Glutamatergic neuron (in vitro differentiated cells): Measurements from ENCODE around the gene SDHA. TPM values are rescaled to one million over a fixed set of nuclear protein-coding genes. Genes with fewer than 3 reads are reported as not detected.
"Not testable (repeated sequence)": the region's sequence is repeated elsewhere in the genome, so short reads cannot be mapped to it uniquely, and the experiment has no call there.

ENCODE experiments used
- DNase-seq: peaks from one replicate; pipeline ENCODE4 v3.0.0; 2022
- H3K27ac Mint-ChIP-seq: one replicate; pipeline ENCODE4 v1.8.0; 2020; ENCODE audit warnings: mild to moderate bottlenecking, mixed read lengths, inconsistent platforms; ENCODE audit not compliant: unreplicated experiment
- H3K27me3 Mint-ChIP-seq: one replicate; pipeline ENCODE4 v1.8.0; 2020; ENCODE audit warnings: mild to moderate bottlenecking, moderate library complexity, mixed read lengths, inconsistent platforms; ENCODE audit not compliant: unreplicated experiment
- H3K36me3 Mint-ChIP-seq: one replicate; pipeline ENCODE4 v1.8.0; 2020; ENCODE audit warnings: mild to moderate bottlenecking, mixed read lengths, inconsistent platforms; ENCODE audit not compliant: unreplicated experiment
- H3K4me1 Mint-ChIP-seq: one replicate; pipeline ENCODE4 v1.8.0; 2020; ENCODE audit warnings: mild to moderate bottlenecking, low read depth, mixed read lengths, inconsistent platforms; ENCODE audit not compliant: unreplicated experiment
- H3K4me3 Mint-ChIP-seq: one replicate; pipeline ENCODE4 v1.8.0; 2020; ENCODE audit warnings: mild to moderate bottlenecking, mixed read lengths, inconsistent platforms; ENCODE audit not compliant: unreplicated experiment
- H3K9me3 Mint-ChIP-seq: one replicate; pipeline ENCODE4 v1.8.0; 2020; ENCODE audit warnings: mild to moderate bottlenecking, moderate library complexity, mixed read lengths, inconsistent platforms; ENCODE audit not compliant: unreplicated experiment
- CTCF ChIP-seq: fragments of 200-600 bp; sonication (generic); IDR thresholded peaks from one replicate; pipeline ENCODE4 v1.5.0; 2021; ENCODE audit not compliant: partially characterized antibody, unreplicated experiment
- total RNA-seq: library from RNA; stranded (reverse); fragmentation: NEBNext Ultra II Directional; extraction: Animal tissue kit (Norgen Biotek cat#: 25700); gene quantifications from one replicate; pipeline ENCODE4 v1.2.1, GENCODE V29; 2021; ENCODE audit not compliant: unreplicated experiment

The SDHA gene
- total RNA-seq, 1 donor from 2014 or later, result 81.3 TPM

- H3K27ac Mint-ChIP-seq, result no peak overlapping the region
- H3K9me3 Mint-ChIP-seq, result no peaks in the 10 kb centered on the region
- H3K36me3 Mint-ChIP-seq, result no peaks in the 10 kb centered on the region
- DNase-seq, result no peak
- no peak overlapping the region for H3K4me3 Mint-ChIP-seq
- H3K27me3 Mint-ChIP-seq, result no peaks in the 10 kb centered on the region
- no peaks in the 10 kb centered on the region for H3K4me1 Mint-ChIP-seq
- no peak for TF ChIP-seq CTCF
Measured at GRCh38 chr5:234450-234849, 16.3 kb downstream of the SDHA start.

- not testable (repeated sequence) for H3K4me1 Mint-ChIP-seq, DNase-seq, H3K4me3 Mint-ChIP-seq, H3K9me3 Mint-ChIP-seq, H3K36me3 Mint-ChIP-seq, H3K27me3 Mint-ChIP-seq, H3K27ac Mint-ChIP-seq
Measured at GRCh38 chr5:235527-235926, 17.4 kb downstream of the SDHA start.

GRCh38 chr5:237931-238330, 19.8 kb downstream of the SDHA start:
- not testable (repeated sequence) for DNase-seq
- H3K36me3 Mint-ChIP-seq, result peaks cover 24% of the 10 kb centered on the region

GRCh38 chr5:240550-240949, 22.4 kb downstream of the SDHA start:
- not testable (repeated sequence) for H3K4me1 Mint-ChIP-seq, H3K27me3 Mint-ChIP-seq, H3K9me3 Mint-ChIP-seq, DNase-seq, H3K4me3 Mint-ChIP-seq, H3K27ac Mint-ChIP-seq
- H3K36me3 Mint-ChIP-seq, result peaks cover 25% of the 10 kb centered on the region

More at GRCh38 chr5:237931-238330, 19.8 kb downstream of the SDHA start:
- not testable (repeated sequence) for H3K27ac Mint-ChIP-seq, H3K4me1 Mint-ChIP-seq, H3K4me3 Mint-ChIP-seq, H3K27me3 Mint-ChIP-seq, H3K9me3 Mint-ChIP-seq

GRCh38 chr5:241045-241669, 23.0 kb downstream of the SDHA start:
- not testable (repeated sequence) for H3K9me3 Mint-ChIP-seq, H3K27me3 Mint-ChIP-seq, DNase-seq, H3K4me3 Mint-ChIP-seq, H3K4me1 Mint-ChIP-seq, H3K27ac Mint-ChIP-seq
- peaks cover 25% of the 10 kb centered on the region for H3K36me3 Mint-ChIP-seq

GRCh38 chr5:243683-244367, 25.7 kb downstream of the SDHA start:
- not testable (repeated sequence) for H3K27me3 Mint-ChIP-seq, H3K27ac Mint-ChIP-seq, H3K4me1 Mint-ChIP-seq, H3K4me3 Mint-ChIP-seq, DNase-seq, H3K9me3 Mint-ChIP-seq
- peaks cover 38% of the 10 kb centered on the region for H3K36me3 Mint-ChIP-seq

- H3K9me3 Mint-ChIP-seq, H3K27ac Mint-ChIP-seq, H3K4me3 Mint-ChIP-seq, H3K27me3 Mint-ChIP-seq, DNase-seq, H3K4me1 Mint-ChIP-seq: not testable (repeated sequence)
- H3K36me3 Mint-ChIP-seq, result peaks cover 34% of the 10 kb centered on the region
Measured at GRCh38 chr5:245717-246116, 27.6 kb downstream of the SDHA start.

GRCh38 chr5:250396-250795, 32.3 kb downstream of the SDHA start:
- H3K27ac Mint-ChIP-seq, DNase-seq, H3K9me3 Mint-ChIP-seq, H3K27me3 Mint-ChIP-seq, H3K4me1 Mint-ChIP-seq, H3K4me3 Mint-ChIP-seq: not testable (repeated sequence)
- H3K36me3 Mint-ChIP-seq, result peaks cover 13% of the 10 kb centered on the region

GRCh38 chr5:251016-251415, 32.9 kb downstream of the SDHA start:
- DNase-seq, H3K4me1 Mint-ChIP-seq, H3K27me3 Mint-ChIP-seq, H3K9me3 Mint-ChIP-seq, H3K4me3 Mint-ChIP-seq, H3K27ac Mint-ChIP-seq: not testable (repeated sequence)
- H3K36me3 Mint-ChIP-seq, result peaks cover 13% of the 10 kb centered on the region

- not testable (repeated sequence) for H3K27ac Mint-ChIP-seq, H3K4me3 Mint-ChIP-seq, DNase-seq, H3K4me1 Mint-ChIP-seq, H3K9me3 Mint-ChIP-seq, H3K27me3 Mint-ChIP-seq
- H3K36me3 Mint-ChIP-seq, result peaks cover 13% of the 10 kb centered on the region
Measured at GRCh38 chr5:251538-251937, 33.4 kb downstream of the SDHA start.

- not testable (repeated sequence) for DNase-seq, H3K27me3 Mint-ChIP-seq, H3K27ac Mint-ChIP-seq, H3K9me3 Mint-ChIP-seq, H3K4me3 Mint-ChIP-seq, H3K4me1 Mint-ChIP-seq
- peaks cover 13% of the 10 kb centered on the region for H3K36me3 Mint-ChIP-seq
Measured at GRCh38 chr5:251975-252374, 33.9 kb downstream of the SDHA start.
